GM12878 (cell line): ENCODE results near the gene KCNJ12. TPM values are rescaled to one million over a fixed set of nuclear protein-coding genes. Genes with fewer than 3 reads are reported as not detected.

Experiments used
- ATAC-seq: fragments of 200-7000 bp; cut with Tn5 transposase; 3 replicates; pipeline ENCODE4 v1.9.1; 2020; ENCODE audit warnings: mild to moderate bottlenecking, moderate library complexity
- BruUV-seq: library from RNA; stranded (reverse); fragments of 400-500 nt; replicated peaks from 2 replicates; lab custom pipeline; 2021; lab: Mats Ljungman, UMichigan
- CTCF ChIA-PET: fragments of 300-600 bp; sonication (Branson Sonifier 250); formaldehyde crosslinking; extraction: SDS; loops from one replicate; lab custom pipeline; 2021; ENCODE audit warnings: inconsistent platforms; lab: Yijun Ruan, JAX
- POLR2A ChIA-PET: fragments of 350-600 bp; formaldehyde crosslinking; extraction: SDS; loops from one replicate; lab custom pipeline; 2021; ENCODE audit warnings: inconsistent platforms; lab: Charles Lee
- RAD21 ChIA-PET: fragments of 300-600 bp; sonication (Branson Sonifier 250); formaldehyde crosslinking; loops from one replicate; lab custom pipeline; 2023; ENCODE audit warnings: antibody characterized with exemption; ENCODE audit not compliant: unreplicated experiment; lab: Charles Lee
- SMC1A ChIA-PET: fragments of 300-600 bp; sonication (Branson Sonifier 250); formaldehyde crosslinking; loops from one replicate; lab custom pipeline; 2023; ENCODE audit not compliant: unreplicated experiment, uncharacterized antibody; lab: Charles Lee
- DNase-seq: peaks from one replicate; pipeline ENCODE4 v3.0.0-alpha.2; 2011; ENCODE audit warnings: low read depth, low spot score
- FAIRE-seq: peaks from 3 replicates; lab custom pipeline; 2011; peaks lifted over from hg19 to GRCh38; lab: Jason Lieb, UNC
- H2AFZ ChIP-seq: 2 replicates; pipeline ENCODE4 v1.6.0; 2011; ENCODE audit warnings: low read depth, low read length, control low read depth; ENCODE audit not compliant: control insufficient read depth
- H3K27ac ChIP-seq: 2 replicates; pipeline ENCODE4 v1.5.1; 2011; ENCODE audit warnings: control low read depth; ENCODE audit not compliant: control insufficient read depth, insufficient read depth
- H3K27me3 ChIP-seq, 2 experiments: replicated peaks in 1 of 2; 2 replicates each; pipeline versions ENCODE4 v1.6.0 to v1.6.1; 2011; ENCODE audit warnings: low read length in 1 of 2; ENCODE audit not compliant: control insufficient read depth in 2 of 2, insufficient read depth in 2 of 2
- H3K36me3 ChIP-seq, 2 experiments: 2 replicates each; pipeline ENCODE4 v1.5.1; 2011; ENCODE audit warnings: low read length in 1 of 2; ENCODE audit not compliant: control insufficient read depth in 2 of 2, insufficient read depth in 2 of 2
- H3K4me1 ChIP-seq: 2 replicates; pipeline ENCODE4 v1.6.1; 2011; ENCODE audit warnings: mild to moderate bottlenecking, low read length, moderate library complexity, mixed read lengths; ENCODE audit not compliant: control insufficient read depth, insufficient read depth
- H3K4me2 ChIP-seq: 2 replicates; pipeline ENCODE4 v1.6.0; 2011; ENCODE audit warnings: control low read depth; ENCODE audit not compliant: control insufficient read depth, insufficient read depth
- H3K4me3 ChIP-seq: fragments of 200-600 bp; sonication (generic); 2 replicates; pipeline ENCODE4 v1.5.1; 2016
- H3K79me2 ChIP-seq: 2 replicates; pipeline ENCODE4 v1.6.0; 2011; ENCODE audit warnings: low read length; ENCODE audit not compliant: control insufficient read depth, insufficient read depth
- H3K9ac ChIP-seq: 2 replicates; pipeline ENCODE4 v1.8.0; 2011; ENCODE audit warnings: low read length, control low read depth, mixed read lengths; ENCODE audit not compliant: control insufficient read depth, insufficient read depth
- H3K9me3 ChIP-seq: replicated peaks from 3 replicates; pipeline ENCODE4 v1.5.1; 2011; ENCODE audit warnings: mild to moderate bottlenecking, low read length; ENCODE audit not compliant: control insufficient read depth, insufficient read depth
- H4K20me1 ChIP-seq: 2 replicates; pipeline ENCODE4 v1.6.0; 2011; ENCODE audit not compliant: control insufficient read depth, insufficient read depth
- ATF2 ChIP-seq: IDR thresholded peaks from 2 replicates; pipeline ENCODE4 v1.6.1; 2012; ENCODE audit warnings: low read length, inconsistent platforms
- BACH1 ChIP-seq: fragments of 450-650 bp; IDR thresholded peaks from 2 replicates; pipeline ENCODE4 v1.6.1; 2017; ENCODE audit warnings: mild to moderate bottlenecking, borderline replicate concordance
- CHD4 ChIP-seq: fragments of 200-600 bp; sonication (generic); IDR thresholded peaks from 2 replicates; pipeline ENCODE4 v1.6.1; 2016; ENCODE audit warnings: mild to moderate bottlenecking
- DPF2 ChIP-seq: fragments of 450-650 bp; IDR thresholded peaks from 2 replicates; pipeline ENCODE4 v1.6.1; 2017; ENCODE audit warnings: mild to moderate bottlenecking
- EGR1 ChIP-seq, 2 experiments: IDR thresholded peaks; 1 replicate in 1 of 2; 2 replicates in 1 of 2; pipeline ENCODE4 v1.6.1; 2011 to 2012; ENCODE audit warnings: low read depth in 2 of 2, low read length in 2 of 2, borderline replicate concordance in 1 of 2, mild to moderate bottlenecking in 1 of 2, moderate library complexity in 1 of 2
- HSF1 ChIP-seq: fragments of 150-350 bp; IDR thresholded peaks from 2 replicates; pipeline ENCODE4 v1.6.1; 2014; ENCODE audit warnings: mild to moderate bottlenecking, low read depth, low read length
- JUND ChIP-seq: IDR thresholded peaks from 2 replicates; pipeline ENCODE4 v1.6.1; 2012; ENCODE audit warnings: low read depth, mild to moderate bottlenecking, low read length, improper control_type of control experiment, moderate library complexity
- KAT2A ChIP-seq: conservative IDR thresholded peaks from 2 replicates; pipeline ENCODE4 v1.6.1; 2011; ENCODE audit warnings: low read depth, low read length; ENCODE audit not compliant: control insufficient read depth
- NFYA ChIP-seq: IDR thresholded peaks from 2 replicates; pipeline ENCODE4 v1.6.1; 2011; ENCODE audit warnings: low read depth, mild to moderate bottlenecking, low read length, improper control_type of control experiment, borderline replicate concordance
- NFYB ChIP-seq: IDR thresholded peaks from 2 replicates; pipeline ENCODE4 v1.6.1; 2011; ENCODE audit warnings: low read depth, mild to moderate bottlenecking, low read length, improper control_type of control experiment, moderate library complexity; ENCODE audit not compliant: insufficient read depth
- POLR2AphosphoS5 ChIP-seq: IDR thresholded peaks from 2 replicates; pipeline ENCODE4 v1.6.1; 2011; ENCODE audit warnings: mild to moderate bottlenecking, low read length, inconsistent platforms
- SREBF1 ChIP-seq: IDR thresholded peaks from 2 replicates; pipeline ENCODE4 v1.6.1; 2012; ENCODE audit warnings: mild to moderate bottlenecking, low read length
- SUZ12 ChIP-seq: fragments of 200-600 bp; sonication (generic); IDR thresholded peaks from one replicate; pipeline ENCODE4 v1.6.1; 2018; ENCODE audit warnings: antibody characterized with exemption, mild to moderate bottlenecking; ENCODE audit not compliant: unreplicated experiment
- ZBED1 ChIP-seq: IDR thresholded peaks from 2 replicates; pipeline ENCODE4 v1.6.1; 2016; ENCODE audit warnings: borderline replicate concordance
- WGBS: methylation state at CpG from one replicate; pipeline ENCODE4 v1.1.6; 2016; ENCODE audit warnings: low lambda C conversion rate; ENCODE audit not compliant: insufficient replicate concordance, insufficient coverage; ENCODE audit errors: missing lambda C conversion rate; 5-methylcytosine and 5-hydroxymethylcytosine counted together
- in situ Hi-C: fragments of 300-500 bp; cut with MboI; formaldehyde crosslinking; loops from 9 replicates; pipeline ENCODE4 v1.14.3; 2018; ENCODE audit warnings: mixed read lengths
- intact Hi-C: fragments of 100-400 bp; cut with micrococcal nuclease; formaldehyde crosslinking; loops from one replicate; pipeline ENCODE4 v1.14.2; 2022; ENCODE audit not compliant: unreplicated experiment
- polyA plus RNA-seq, 11 experiments: library from polyadenylated mRNA; depleted of rRNA in 4 of 11; unstranded in 6 of 11; stranded (reverse) in 5 of 11; fragments of >200 nt; fragmentation: Nextera tagmentation in 4 of 11; fragmentation: Illumina TruSeq in 1 of 11; extraction: Ambion mirVana in 4 of 11; extraction: Trizol in 1 of 11; gene quantifications; 1 replicate in 1 of 11; 2 replicates in 10 of 11; pipeline versions ENCODE4 v1.2.1 to v1.2.3, GENCODE V29; 2011 to 2016; ENCODE audit warnings: inconsistent platforms in 2 of 11, missing spikeins in 2 of 11, low read depth in 1 of 11
- total RNA-seq, 4 experiments: library from RNA; depleted of rRNA in 3 of 4; stranded (reverse); fragments of >200 nt in 3 of 4; fragmentation: Illumina TruSeq in 1 of 4; extraction: Trizol in 1 of 4; gene quantifications; 2 replicates each; pipeline versions ENCODE4 v1.2.1 to v1.2.3, GENCODE V29; 2013 to 2021

KCNJ12 gene
- total and polyA plus RNA-seq, 10 of the 15 experiments (the other 5 are each of a cell fraction or from before 2014, with no cell fraction given), result 0.04 to 0.21 (median 0.09) TPM; not detected in 3

DNA sequence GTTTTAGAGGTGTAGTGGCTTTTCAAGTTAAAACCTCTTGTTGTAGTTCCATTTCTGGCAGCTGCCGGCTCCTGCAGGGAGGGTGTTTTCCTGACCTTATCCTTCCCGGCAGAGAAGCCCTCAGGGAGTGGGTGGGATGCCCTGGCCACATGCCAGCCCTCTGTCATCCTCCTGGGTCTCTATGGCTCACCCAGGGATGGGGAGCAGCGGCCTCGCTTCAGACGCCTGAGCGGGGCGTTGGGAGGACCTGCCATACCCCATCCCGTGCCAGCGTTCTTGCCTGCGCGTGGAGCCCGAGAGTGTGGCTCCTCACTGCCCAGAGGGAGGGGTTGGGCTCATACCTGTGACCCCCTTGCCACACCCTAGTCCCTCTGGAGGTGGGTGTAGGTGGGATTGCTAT is 11.9 kb downstream of the KCNJ12 start:
- H3K9ac ChIP-seq, result no peak overlapping the region
- 75% methylated on average over 12 of the region's 12 CpGs for WGBS
- no peak for FAIRE-seq
- H3K79me2 ChIP-seq, result no peaks in the 10 kb centered on the region
- no peaks in the 10 kb centered on the region for H4K20me1 ChIP-seq
- ChIA-PET POLR2A (no interaction called here), SMC1A (no interaction called here), CTCF (no interaction called here), RAD21 (no interaction called here)
- H3K27ac ChIP-seq, result no peak overlapping the region
- no peak for ATAC-seq
- no peak for TF ChIP-seq EGR1 (IDR thresholded peaks at IDR 0.05; ENCODE audit: borderline replicate concordance in 1 of 2, low read depth in 2 of 2, low read length in 2 of 2)
- no peak for TF ChIP-seq HSF1
- no peak for TF ChIP-seq POLR2AphosphoS5
- TF ChIP-seq NFYB, result no peak
- TF ChIP-seq NFYA, result no peak
- TF ChIP-seq ZBED1, result no peak
- TF ChIP-seq KAT2A, result no peak
- TF ChIP-seq BACH1, result no peak
- no peak for TF ChIP-seq ATF2
- TF ChIP-seq DPF2, result no peak
- no peak for TF ChIP-seq JUND
- no peak for TF ChIP-seq CHD4
- TF ChIP-seq SUZ12, result no peak
- no peak for TF ChIP-seq SREBF1
- H3K4me3 ChIP-seq, result no peak overlapping the region
- DNase-seq, result no peak
- H3K4me1 ChIP-seq, result no peaks in the 10 kb centered on the region
- intact Hi-C loops, result no loop called here
- in situ Hi-C loops, result no loop called here
- no peaks in the 10 kb centered on the region for H3K36me3 ChIP-seq
- no peak overlapping the region for H3K4me2 ChIP-seq
- H2AFZ ChIP-seq, result no peak overlapping the region
- no peaks in the 10 kb centered on the region for H3K9me3 ChIP-seq
- BruUV-seq, result no TSS peak
- H3K27me3 ChIP-seq, result no peaks in the 10 kb centered on the region; a peak in 1 of 4 replicates
